GM10266 (cell line): Measurements from ENCODE around the gene TRIM40.

Experiments used
- DNase-seq: peaks from one replicate; pipeline ENCODE4 v3.0.0; 2012; ENCODE audit errors: extremely low spot score
- CTCF ChIP-seq: IDR thresholded peaks from 2 replicates; pipeline ENCODE4 v1.5.1; 2012; ENCODE audit warnings: mild to moderate bottlenecking, low read depth; ENCODE audit not compliant: control insufficient read depth, insufficient read depth; ENCODE audit errors: missing control alignments

TRIM40 gene

GRCh38 chr6:30196376-30196775, 60.4 kb downstream of the TRIM40 start:
- TF ChIP-seq CTCF = no peak
- no peak for DNase-seq
